ENCODE measurements around the gene LCE5A. TPM values are rescaled to one million over a fixed set of nuclear protein-coding genes. Genes with fewer than 3 reads are reported as not detected.

The LCE5A gene
- total and polyA plus RNA-seq, 4 donors, result not detected

DNA sequence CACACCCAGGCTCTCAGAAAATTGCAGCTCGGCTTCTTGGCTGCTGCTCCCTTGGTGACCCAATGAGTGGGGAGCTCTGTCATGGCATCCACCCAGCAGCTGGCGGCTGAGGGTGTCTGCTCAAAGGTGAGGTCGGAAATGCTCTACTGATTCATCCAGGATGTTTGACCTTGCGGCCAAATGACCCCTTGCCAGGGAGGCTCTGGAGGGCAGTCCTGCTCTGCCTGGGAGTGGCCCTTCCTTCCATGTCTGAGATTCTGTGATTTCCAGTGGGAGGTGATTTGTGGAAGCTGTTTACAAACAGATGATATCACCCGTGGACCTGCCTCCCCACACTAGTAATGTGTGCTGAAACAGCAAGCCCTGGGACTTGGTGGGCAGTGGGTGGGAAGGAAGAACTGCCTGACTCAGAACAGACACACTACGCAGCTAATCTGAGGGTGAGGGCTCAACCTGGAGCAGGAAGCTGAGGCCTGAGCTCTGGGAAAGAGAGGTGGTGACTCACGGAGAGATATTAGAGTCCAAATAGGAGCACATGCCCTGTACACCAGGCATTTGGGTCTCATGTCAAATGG, 6.7 kb downstream of the LCE5A start:
- no peak overlapping the region for H3K4me3 ChIP-seq (ENCODE audit: low read depth in 1 of 3, low read length in 3 of 3)
- no peaks in the 10 kb centered on the region for H3K9me3 ChIP-seq (ENCODE audit: control insufficient read depth in 4 of 4, low read length in 3 of 4)
- H3K27me3 ChIP-seq (ENCODE audit: control insufficient read depth in 4 of 4, insufficient read depth in 4 of 4, low read length in 3 of 4), result peaks cover 0 to 19% (median 4%) of the 10 kb centered on the region in 4 donors
- H3K9ac ChIP-seq (ENCODE audit: low read depth in 1 of 2, low read length in 2 of 2), result no peak overlapping the region
- WGBS, result 53% methylated on average over 7 of the region's 7 CpGs
- peaks cover 0 to 10% (median 5%) of the 10 kb centered on the region in 4 donors for H3K4me1 ChIP-seq (ENCODE audit: control insufficient read depth in 4 of 4, insufficient read depth in 4 of 4, low read length in 3 of 4)
- TF ChIP-seq REST (IDR thresholded peaks at IDR 0.05) (no peak), FOXA2 (IDR thresholded peaks at IDR 0.05) (no peak), HNF4A (conservative IDR thresholded peaks at IDR 0.05) (no peak)
- TF ChIP-seq, protein P1, sequence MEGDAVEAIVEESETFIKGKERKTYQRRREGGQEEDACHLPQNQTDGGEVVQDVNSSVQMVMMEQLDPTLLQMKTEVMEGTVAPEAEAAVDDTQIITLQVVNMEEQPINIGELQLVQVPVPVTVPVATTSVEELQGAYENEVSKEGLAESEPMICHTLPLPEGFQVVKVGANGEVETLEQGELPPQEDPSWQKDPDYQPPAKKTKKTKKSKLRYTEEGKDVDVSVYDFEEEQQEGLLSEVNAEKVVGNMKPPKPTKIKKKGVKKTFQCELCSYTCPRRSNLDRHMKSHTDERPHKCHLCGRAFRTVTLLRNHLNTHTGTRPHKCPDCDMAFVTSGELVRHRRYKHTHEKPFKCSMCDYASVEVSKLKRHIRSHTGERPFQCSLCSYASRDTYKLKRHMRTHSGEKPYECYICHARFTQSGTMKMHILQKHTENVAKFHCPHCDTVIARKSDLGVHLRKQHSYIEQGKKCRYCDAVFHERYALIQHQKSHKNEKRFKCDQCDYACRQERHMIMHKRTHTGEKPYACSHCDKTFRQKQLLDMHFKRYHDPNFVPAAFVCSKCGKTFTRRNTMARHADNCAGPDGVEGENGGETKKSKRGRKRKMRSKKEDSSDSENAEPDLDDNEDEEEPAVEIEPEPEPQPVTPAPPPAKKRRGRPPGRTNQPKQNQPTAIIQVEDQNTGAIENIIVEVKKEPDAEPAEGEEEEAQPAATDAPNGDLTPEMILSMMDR (IDR thresholded peaks at IDR 0.05; ENCODE audit: low read depth, low read length, missing input control), result no peak
- DNase-seq (ENCODE audit: low spot score), result no peak
- H3K27ac ChIP-seq (ENCODE audit: low read depth in 1 of 2, low read length in 2 of 2), result no peak overlapping the region
- no peaks in the 10 kb centered on the region for H3K36me3 ChIP-seq (ENCODE audit: control insufficient read depth in 4 of 4, insufficient read depth in 3 of 4, low read depth in 1 of 4, low read length in 3 of 4)

GRCh38 chr1:152519851-152520250, 9.2 kb downstream of the LCE5A start:
- Histone ChIP-seq H3K9ac (ENCODE audit: low read depth in 1 of 2, low read length in 2 of 2) (no peak overlapping the region), H3K4me1 (ENCODE audit: control insufficient read depth in 4 of 4, insufficient read depth in 4 of 4, low read length in 3 of 4) (peaks cover 0 to 7% (median 5%) of the 10 kb centered on the region in 4 donors), H3K27me3 (ENCODE audit: control insufficient read depth in 4 of 4, insufficient read depth in 4 of 4, low read length in 3 of 4) (peaks cover 0 to 10% (median 2%) of the 10 kb centered on the region in 4 donors), H3K27ac (ENCODE audit: low read depth in 1 of 2, low read length in 2 of 2) (no peak overlapping the region), H3K4me3 (ENCODE audit: low read depth in 1 of 3, low read length in 3 of 3) (no peak overlapping the region), H3K9me3 (ENCODE audit: control insufficient read depth in 4 of 4, low read length in 3 of 4) (peaks cover 3 to 7% (median 4%) of the 10 kb centered on the region in 4 donors), H3K36me3 (ENCODE audit: control insufficient read depth in 4 of 4, insufficient read depth in 3 of 4, low read depth in 1 of 4, low read length in 3 of 4) (no peaks in the 10 kb centered on the region)
- 41% methylated on average over 1 of the region's 1 CpG for WGBS
- DNase-seq (ENCODE audit: low spot score), result no peak
- no peak for TF ChIP-seq JUND (IDR thresholded peaks at IDR 0.05)
- TF ChIP-seq FOXA2 (IDR thresholded peaks at IDR 0.05), result no peak
- TF ChIP-seq, protein P2, sequence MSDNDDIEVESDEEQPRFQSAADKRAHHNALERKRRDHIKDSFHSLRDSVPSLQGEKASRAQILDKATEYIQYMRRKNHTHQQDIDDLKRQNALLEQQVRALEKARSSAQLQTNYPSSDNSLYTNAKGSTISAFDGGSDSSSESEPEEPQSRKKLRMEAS (IDR thresholded peaks at IDR 0.05), result no peak
- no peak for TF ChIP-seq REST (IDR thresholded peaks at IDR 0.05)
- TF ChIP-seq HNF4G (IDR thresholded peaks at IDR 0.05), result no peak
- TF ChIP-seq, protein P1 (IDR thresholded peaks at IDR 0.05; ENCODE audit: low read depth, low read length, missing input control), result no peak
- TF ChIP-seq HNF4A (conservative IDR thresholded peaks at IDR 0.05), result no peak
